Upper lobe of right lung (tissue), 1 donor: ENCODE data around the gene USP34. TPM values are rescaled to one million over a fixed set of nuclear protein-coding genes. Genes with fewer than 3 reads are reported as not detected.

Source experiments
- ATAC-seq: fragments of 200-7000 bp; cut with Tn5 transposase; one replicate; pipeline ENCODE4 v1.9.1; 2020; ENCODE audit warnings: mild to moderate bottlenecking, moderate library complexity
- DNase-seq: peaks from one replicate; pipeline ENCODE4 v3.0.0-alpha.2; 2020
- H3K27ac ChIP-seq: fragments of 200-600 bp; one replicate; pipeline ENCODE4 v1.8.0; 2022
- H3K27me3 ChIP-seq: fragments of 200-600 bp; one replicate; pipeline ENCODE4 v1.8.0; 2022; ENCODE audit warnings: mild to moderate bottlenecking
- H3K36me3 ChIP-seq: fragments of 200-600 bp; one replicate; pipeline ENCODE4 v1.8.0; 2022
- H3K4me1 ChIP-seq: fragments of 200-600 bp; one replicate; pipeline ENCODE4 v1.8.0; 2022
- H3K4me3 ChIP-seq: fragments of 200-600 bp; one replicate; pipeline ENCODE4 v1.8.0; 2022; ENCODE audit warnings: mild to moderate bottlenecking
- H3K9me3 ChIP-seq: fragments of 200-600 bp; one replicate; pipeline ENCODE4 v1.8.0; 2022
- intact Hi-C: fragments of 100-400 bp; cut with DNase I; formaldehyde crosslinking; loops from one replicate; pipeline ENCODE4 v1.11.0; 2022
- total RNA-seq: library from RNA; stranded (reverse); fragmentation: NEBNext Ultra II Directional; extraction: Animal tissue kit (Norgen Biotek cat#: 25700); gene quantifications from one replicate; pipeline ENCODE4 v1.2.1, GENCODE V29; 2021
- TF ChIP-seq, protein P1 (sequence below): fragments of 200-600 bp; IDR thresholded peaks from one replicate; pipeline ENCODE4 v1.8.0; 2022; ENCODE audit warnings: antibody characterized with exemption
- donor health status: DM: no; HTN: yes; CAD: no; lungs with severe emphysema.

Gene USP34
- total RNA-seq, 1 donor from 2014 or later = 112 TPM

DNA sequence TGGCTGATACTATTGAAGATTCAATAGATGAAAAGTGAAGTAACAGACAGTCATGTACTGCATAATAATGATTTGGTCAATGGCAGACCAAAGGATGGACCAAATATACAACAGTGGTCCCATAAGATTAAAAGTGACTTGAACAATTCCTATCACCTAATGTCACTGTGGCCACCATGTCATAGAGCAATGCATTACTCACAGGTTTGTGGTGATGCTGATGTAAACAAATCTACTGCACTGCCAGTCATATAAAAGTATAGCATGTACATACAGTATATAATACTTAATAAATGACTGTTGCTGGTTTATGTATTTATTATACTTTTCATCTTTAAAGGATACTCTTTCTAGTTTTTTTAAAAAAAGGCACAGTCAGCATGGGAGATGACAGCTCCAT lies 99.9 kb downstream of the USP34 start:
- TF ChIP-seq, protein P1, sequence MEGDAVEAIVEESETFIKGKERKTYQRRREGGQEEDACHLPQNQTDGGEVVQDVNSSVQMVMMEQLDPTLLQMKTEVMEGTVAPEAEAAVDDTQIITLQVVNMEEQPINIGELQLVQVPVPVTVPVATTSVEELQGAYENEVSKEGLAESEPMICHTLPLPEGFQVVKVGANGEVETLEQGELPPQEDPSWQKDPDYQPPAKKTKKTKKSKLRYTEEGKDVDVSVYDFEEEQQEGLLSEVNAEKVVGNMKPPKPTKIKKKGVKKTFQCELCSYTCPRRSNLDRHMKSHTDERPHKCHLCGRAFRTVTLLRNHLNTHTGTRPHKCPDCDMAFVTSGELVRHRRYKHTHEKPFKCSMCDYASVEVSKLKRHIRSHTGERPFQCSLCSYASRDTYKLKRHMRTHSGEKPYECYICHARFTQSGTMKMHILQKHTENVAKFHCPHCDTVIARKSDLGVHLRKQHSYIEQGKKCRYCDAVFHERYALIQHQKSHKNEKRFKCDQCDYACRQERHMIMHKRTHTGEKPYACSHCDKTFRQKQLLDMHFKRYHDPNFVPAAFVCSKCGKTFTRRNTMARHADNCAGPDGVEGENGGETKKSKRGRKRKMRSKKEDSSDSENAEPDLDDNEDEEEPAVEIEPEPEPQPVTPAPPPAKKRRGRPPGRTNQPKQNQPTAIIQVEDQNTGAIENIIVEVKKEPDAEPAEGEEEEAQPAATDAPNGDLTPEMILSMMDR = no peak
- ATAC-seq (no peak), DNase-seq (no peak)
- H3K36me3 ChIP-seq = peaks cover 70% of the 10 kb centered on the region
- H3K4me1 ChIP-seq = no peaks in the 10 kb centered on the region
- intact Hi-C loops = no loop called here
- no peaks in the 10 kb centered on the region for H3K27me3 ChIP-seq
- H3K27ac ChIP-seq = no peak overlapping the region
- H3K9me3 ChIP-seq = no peaks in the 10 kb centered on the region
- no peak overlapping the region for H3K4me3 ChIP-seq

DNA sequence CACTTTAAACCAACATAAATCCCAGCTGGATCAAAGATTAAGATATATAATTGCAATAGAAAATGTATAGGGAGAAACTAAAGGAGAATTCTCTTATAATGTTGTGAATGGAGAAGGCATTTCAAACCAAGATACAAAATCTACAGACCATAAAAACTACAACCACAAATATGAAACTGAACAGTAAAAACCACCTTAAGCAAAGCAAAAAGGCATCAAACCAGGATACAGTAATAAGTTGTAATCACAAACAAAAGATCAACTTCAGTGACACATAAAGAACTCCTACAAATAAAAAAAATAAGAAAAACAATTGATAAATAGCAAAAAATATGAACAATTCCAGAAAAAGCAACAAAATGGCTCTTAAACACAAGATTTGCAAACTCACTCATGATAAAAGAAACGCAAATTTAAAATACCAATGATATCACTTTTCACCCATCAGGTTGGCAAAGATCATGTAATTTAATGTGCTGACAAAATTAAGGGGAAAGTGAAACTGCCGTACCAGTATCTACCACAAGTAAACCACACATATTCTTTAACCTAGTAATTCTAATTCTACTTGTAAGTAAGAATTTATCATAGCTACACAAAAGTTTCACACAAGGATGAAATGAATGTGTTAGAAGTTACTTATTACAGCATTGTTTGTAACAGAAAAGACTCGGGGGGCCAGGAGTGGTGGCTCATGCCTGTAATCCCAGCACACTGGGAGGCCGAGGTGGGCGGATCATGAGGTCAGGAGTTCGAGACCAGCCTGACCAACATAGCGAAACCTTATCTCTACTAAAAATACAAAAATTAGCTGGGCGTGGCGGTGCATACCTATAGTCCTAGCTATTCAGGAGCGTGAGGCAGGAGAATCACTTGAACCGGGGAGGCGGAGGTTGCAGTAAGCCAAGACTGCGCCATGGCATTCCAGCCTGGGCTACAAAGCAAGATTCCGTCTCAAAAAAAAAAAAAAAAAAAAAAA lies 101.9 kb downstream of the USP34 start:
- ATAC-seq = no peak
- no peaks in the 10 kb centered on the region for H3K4me1 ChIP-seq
- intact Hi-C loops = no loop called here
- H3K4me3 ChIP-seq = no peak overlapping the region
- H3K27ac ChIP-seq = no peak overlapping the region
- TF ChIP-seq, protein P1 = no peak
- peaks cover 58% of the 10 kb centered on the region for H3K36me3 ChIP-seq
- H3K9me3 ChIP-seq = no peaks in the 10 kb centered on the region
- DNase-seq = no peak
- no peaks in the 10 kb centered on the region for H3K27me3 ChIP-seq

- ATAC-seq (no peak), DNase-seq (no peak)
- Histone ChIP-seq H3K4me1 (no peaks in the 10 kb centered on the region), H3K36me3 (peaks cover 49% of the 10 kb centered on the region), H3K9me3 (no peaks in the 10 kb centered on the region), H3K4me3 (no peak overlapping the region), H3K27ac (no peak overlapping the region), H3K27me3 (no peaks in the 10 kb centered on the region)
- TF ChIP-seq, protein P1 = no peak
- intact Hi-C loops = no loop called here
Measured at GRCh38 chr2:61367177-61367576, 103.7 kb downstream of the USP34 start.

GRCh38 chr2:61363580-61363979 lies 107.3 kb downstream of the USP34 start:
- ATAC-seq = no peak
- H3K9me3 ChIP-seq = no peaks in the 10 kb centered on the region

GRCh38 chr2:61362873-61363272 lies 108.0 kb downstream of the USP34 start:
- TF ChIP-seq, protein P1 = no peak
- no peaks in the 10 kb centered on the region for H3K27me3 ChIP-seq
- no peaks in the 10 kb centered on the region for H3K9me3 ChIP-seq
- H3K4me1 ChIP-seq = peaks cover 7% of the 10 kb centered on the region
- no peak for ATAC-seq
- H3K4me3 ChIP-seq = no peak overlapping the region
- DNase-seq = no peak
- no peak overlapping the region for H3K27ac ChIP-seq
- H3K36me3 ChIP-seq = peaks cover 17% of the 10 kb centered on the region
- intact Hi-C loops = no loop called here

More at GRCh38 chr2:61363580-61363979, 107.3 kb downstream of the USP34 start:
- H3K27ac ChIP-seq = no peak overlapping the region
- H3K4me3 ChIP-seq = no peak overlapping the region
- peaks cover 19% of the 10 kb centered on the region for H3K36me3 ChIP-seq
- intact Hi-C loops = no loop called here
- TF ChIP-seq, protein P1 = no peak
- no peak for DNase-seq
- H3K4me1 ChIP-seq = peaks cover 6% of the 10 kb centered on the region
- H3K27me3 ChIP-seq = no peaks in the 10 kb centered on the region
